Progenitor cell of endocrine pancreas (in vitro differentiated cells): ENCODE data around the gene LSM7. TPM values are rescaled to one million over a fixed set of nuclear protein-coding genes. Genes with fewer than 3 reads are reported as not detected.

Experiments
- DNase-seq: peaks from one replicate; pipeline ENCODE4 v3.0.0; 2021; ENCODE audit warnings: low spot score; ENCODE audit not compliant: unreplicated experiment
- H3K27ac Mint-ChIP-seq: 2 replicates; pipeline ENCODE4 v1.8.0; 2021; ENCODE audit warnings: mild to moderate bottlenecking, moderate library complexity, mixed read lengths
- H3K27me3 Mint-ChIP-seq: 2 replicates; pipeline ENCODE4 v1.8.0; 2021; ENCODE audit warnings: mixed read lengths
- H3K36me3 Mint-ChIP-seq: 2 replicates; pipeline ENCODE4 v1.8.0; 2022; ENCODE audit warnings: mixed read lengths; ENCODE audit not compliant: insufficient read depth
- H3K4me1 Mint-ChIP-seq: 2 replicates; pipeline ENCODE4 v1.8.0; 2021; ENCODE audit warnings: low read depth, mixed read lengths
- H3K4me3 Mint-ChIP-seq: 2 replicates; pipeline ENCODE4 v1.8.0; 2021; ENCODE audit warnings: low read depth, mild to moderate bottlenecking, moderate library complexity, mixed read lengths
- H3K9me3 Mint-ChIP-seq: 2 replicates; pipeline ENCODE4 v1.8.0; 2021; ENCODE audit warnings: low read depth, mixed read lengths
- CTCF ChIP-seq: fragments of 200-600 bp; sonication (generic); IDR thresholded peaks from one replicate; pipeline ENCODE4 v1.5.0; 2021; ENCODE audit warnings: antibody characterized with exemption, mild to moderate bottlenecking; ENCODE audit not compliant: unreplicated experiment
- total RNA-seq: library from RNA; stranded (reverse); gene quantifications from 2 replicates; pipeline ENCODE4 v1.2.1, GENCODE V29; 2021

LSM7 gene
- total RNA-seq, 1 donor from 2014 or later = 126 TPM

- no peaks in the 10 kb centered on the region for H3K9me3 Mint-ChIP-seq
- H3K4me3 Mint-ChIP-seq = no peak overlapping the region
- H3K4me1 Mint-ChIP-seq = peaks cover 3% of the 10 kb centered on the region
- no peak for DNase-seq
- no peak for TF ChIP-seq CTCF
- H3K27me3 Mint-ChIP-seq = peaks cover 65% of the 10 kb centered on the region
- peak overlapping the region; percentile 15 for H3K27ac Mint-ChIP-seq
- no peaks in the 10 kb centered on the region for H3K36me3 Mint-ChIP-seq
Observed at GRCh38 chr19:2288818-2289713, 39.3 kb downstream of the LSM7 start.

- H3K4me1 Mint-ChIP-seq = peaks cover 3% of the 10 kb centered on the region
- H3K36me3 Mint-ChIP-seq = no peaks in the 10 kb centered on the region
- H3K27me3 Mint-ChIP-seq = peaks cover 58% of the 10 kb centered on the region
- H3K27ac Mint-ChIP-seq = no peak overlapping the region
- no peaks in the 10 kb centered on the region for H3K9me3 Mint-ChIP-seq
- TF ChIP-seq CTCF = no peak
- no peak for DNase-seq
- H3K4me3 Mint-ChIP-seq = no peak overlapping the region
Observed at GRCh38 chr19:2288338-2288817, 40.0 kb downstream of the LSM7 start.

- no peak for TF ChIP-seq CTCF
- Mint-ChIP-seq H3K27ac (no peak overlapping the region), H3K4me1 (peaks cover 3% of the 10 kb centered on the region), H3K36me3 (no peaks in the 10 kb centered on the region), H3K9me3 (no peaks in the 10 kb centered on the region), H3K4me3 (no peak overlapping the region), H3K27me3 (peaks cover 58% of the 10 kb centered on the region)
- DNase-seq = no peak
Observed at GRCh38 chr19:2287585-2288337, 40.6 kb downstream of the LSM7 start.

GRCh38 chr19:2286402-2287140, 41.8 kb downstream of the LSM7 start:
- DNase-seq = no peak
- peaks cover 5% of the 10 kb centered on the region for H3K4me1 Mint-ChIP-seq
- no peaks in the 10 kb centered on the region for H3K36me3 Mint-ChIP-seq
- H3K27ac Mint-ChIP-seq = no peak overlapping the region
- peaks cover 62% of the 10 kb centered on the region for H3K27me3 Mint-ChIP-seq
- H3K4me3 Mint-ChIP-seq = no peak overlapping the region
- TF ChIP-seq CTCF = no peak
- H3K9me3 Mint-ChIP-seq = no peaks in the 10 kb centered on the region
